K562 (cell line): ENCODE measurements around the gene CBY3. TPM values are rescaled to one million over a fixed set of nuclear protein-coding genes. Genes with fewer than 3 reads are reported as not detected.
A peak's percentile ranks its signal among the peaks of the same experiment; 100 is the strongest.

ENCODE experiments used
- ARID1B ChIP-seq: fragments of 450-650 bp; IDR thresholded peaks from 2 replicates; pipeline ENCODE4 v1.6.1; 2016; ENCODE audit warnings: antibody characterized with exemption, mild to moderate bottlenecking, inconsistent platforms
- CREBBP ChIP-seq: IDR thresholded peaks from one replicate; pipeline ENCODE4 v1.6.1; 2012; ENCODE audit warnings: low read depth, mild to moderate bottlenecking, control low read depth, inconsistent platforms, low read length
- HDAC6 ChIP-seq: IDR thresholded peaks from 2 replicates; pipeline ENCODE4 v1.6.1; 2012; ENCODE audit warnings: low read depth, mild to moderate bottlenecking, control low read depth, inconsistent platforms, low read length, moderate library complexity
- HMGXB4 ChIP-seq: sonication (generic); formaldehyde crosslinking; IDR thresholded peaks from 2 replicates; pipeline ENCODE4 v1.8.1; 2023; ENCODE audit warnings: mild to moderate bottlenecking, missing genetic modification reagents
- KLF1 ChIP-seq: fragments of 450-650 bp; IDR thresholded peaks from 2 replicates; pipeline ENCODE4 v1.6.1; 2016; ENCODE audit warnings: missing genetic modification characterization, missing compliant biosample characterization
- NCOR1 ChIP-seq: fragments of 450-650 bp; IDR thresholded peaks from 2 replicates; pipeline ENCODE4 v1.6.1; 2016; ENCODE audit warnings: mild to moderate bottlenecking, moderate library complexity
- NFE2 ChIP-seq: IDR thresholded peaks from 2 replicates; pipeline ENCODE4 v1.6.1; 2014; ENCODE audit warnings: antibody characterized with exemption, low read depth
- NR4A1 ChIP-seq, 2 experiments: fragments of 250-450 bp in 1 of 2; fragments of 450-650 bp in 1 of 2; sonication (Bioruptor Pico) in 1 of 2; IDR thresholded peaks; 2 replicates each; pipeline versions ENCODE4 v1.4.0 to v1.6.1; 2016 to 2020; ENCODE audit warnings: mild to moderate bottlenecking in 2 of 2, missing compliant biosample characterization in 1 of 2, missing genetic modification characterization in 1 of 2, moderate library complexity in 1 of 2
- PBX2 ChIP-seq, 2 experiments: IDR thresholded peaks in 1 of 2; conservative IDR thresholded peaks in 1 of 2; 2 replicates each; pipeline ENCODE4 v1.6.1; 2016; ENCODE audit warnings: low read depth in 2 of 2, mild to moderate bottlenecking in 1 of 2, missing compliant biosample characterization in 1 of 2, missing genetic modification characterization in 1 of 2, moderate library complexity in 1 of 2
- PHF21A ChIP-seq: fragments of 450-650 bp; IDR thresholded peaks from 2 replicates; pipeline ENCODE4 v1.6.1; 2017; ENCODE audit warnings: low read depth, borderline replicate concordance
- RCOR1 ChIP-seq, 2 experiments: IDR thresholded peaks; 2 replicates each; pipeline ENCODE4 v1.6.1; 2012; ENCODE audit warnings: low read depth in 2 of 2, low read length in 2 of 2, borderline replicate concordance in 1 of 2, improper control_type of control experiment in 1 of 2
- SAFB ChIP-seq: fragments of 200-400 bp; formaldehyde crosslinking; IDR thresholded peaks from 2 replicates; pipeline ENCODE4 v1.6.1; 2017; ENCODE audit warnings: low read depth, low read length, borderline replicate concordance
- TCF3 ChIP-seq: sonication (generic); formaldehyde crosslinking; IDR thresholded peaks from 2 replicates; pipeline ENCODE4 v1.4.0; 2020; ENCODE audit warnings: mild to moderate bottlenecking, missing genetic modification reagents
- WHSC1 ChIP-seq: IDR thresholded peaks from one replicate; pipeline ENCODE4 v1.6.1; 2012; ENCODE audit warnings: low read length, control low read depth, inconsistent platforms
- XRCC5 ChIP-seq: fragments of 200-400 bp; formaldehyde crosslinking; IDR thresholded peaks from 2 replicates; pipeline ENCODE4 v1.6.1; 2017; ENCODE audit warnings: low read depth, mild to moderate bottlenecking, low read length
- ZNF347 ChIP-seq: fragments of 450-650 bp; formaldehyde crosslinking; IDR thresholded peaks from 2 replicates; pipeline ENCODE4 v1.4.0; 2020; ENCODE audit warnings: low read depth, mild to moderate bottlenecking, moderate library complexity
- ZNF592 ChIP-seq: fragments of 450-650 bp; IDR thresholded peaks from 2 replicates; pipeline ENCODE4 v1.6.1; 2017; ENCODE audit warnings: antibody characterized with exemption, mild to moderate bottlenecking
- ZNF717 ChIP-seq: fragments of 250-450 bp; sonication (Bioruptor Pico); IDR thresholded peaks from 2 replicates; pipeline ENCODE4 v1.5.0; 2021
- polyA plus RNA-seq, 8 experiments: library from polyadenylated mRNA; depleted of rRNA in 4 of 8; stranded (reverse) in 5 of 8; unstranded in 3 of 8; fragments of >200 nt; fragmentation: Nextera tagmentation in 2 of 8; fragmentation: Illumina TruSeq in 1 of 8; extraction: Ambion mirVana in 2 of 8; extraction: Trizol in 1 of 8; gene quantifications; 2 replicates each; pipeline versions ENCODE4 v1.2.1 to v1.2.3, GENCODE V29; 2011 to 2014; ENCODE audit warnings: inconsistent platforms in 1 of 8, missing spikeins in 1 of 8
- total RNA-seq, 7 experiments: library from RNA; depleted of rRNA in 6 of 7; stranded (reverse); fragments of >200 nt in 6 of 7; fragmentation: Illumina TruSeq in 2 of 7; extraction: Trizol in 2 of 7; gene quantifications; 2 replicates each; pipeline versions ENCODE4 v1.2.1 to v1.2.3, GENCODE V29; 2011 to 2021; ENCODE audit warnings: low replicate concordance in 1 of 7

Gene CBY3
- total and polyA plus RNA-seq, 9 of the 15 experiments (the other 6 are each of a cell fraction or from before 2014, with no cell fraction given): not detected

GRCh38 chr5:179697993-179698934 lies 17.4 kb upstream of the CBY3 start (continued):
- peak; percentile 90 for TF ChIP-seq PBX2 (CRISPR knock-in tag; IDR thresholded peaks at IDR 0.05; ENCODE audit: low read depth)
- TF ChIP-seq PBX2 (tag; conservative IDR thresholded peaks at IDR 0.05; ENCODE audit: low read depth): peak; percentile 96
- TF ChIP-seq ZNF717 (CRISPR knock-in tag): no peak
- TF ChIP-seq TCF3: no peak
- TF ChIP-seq KLF1 (tag): peak; percentile 51; the same call in 1 of the 2 replicates
- peak; percentile 84 for TF ChIP-seq ZNF592
- TF ChIP-seq CREBBP: no peak
- TF ChIP-seq HMGXB4 (CRISPR knock-in tag): peak; percentile 11; the same call in 1 of the 2 replicates
- no peak for TF ChIP-seq HDAC6
- 0 out of 2 replicates have a peak, but pooled peaks have one; percentile 28 for TF ChIP-seq XRCC5
- TF ChIP-seq NCOR1: no peak
- no peak for TF ChIP-seq WHSC1
- TF ChIP-seq ZNF347: no peak
- no peak for TF ChIP-seq SAFB
- peak; percentile 97 for TF ChIP-seq NFE2
- 0 out of 2 replicates have a peak, but pooled peaks have one; percentile 53 for TF ChIP-seq NR4A1 (CRISPR knock-in tag; IDR thresholded peaks at IDR 0.05)
- no peak for TF ChIP-seq NR4A1 (tag; IDR thresholded peaks at IDR 0.05)
- TF ChIP-seq ARID1B: peak; percentile 66
- no peak for TF ChIP-seq RCOR1 (IDR thresholded peaks at IDR 0.05; ENCODE audit: borderline replicate concordance in 1 of 2, low read depth in 2 of 2, low read length in 2 of 2)
- TF ChIP-seq PHF21A: no peak
